Keratinocyte (primary cell): ENCODE results near the gene OR2AT4. TPM values are rescaled to one million over a fixed set of nuclear protein-coding genes. Genes with fewer than 3 reads are reported as not detected.

ENCODE experiments used
- DNase-seq: peaks from one replicate; pipeline ENCODE4 v3.0.0-alpha.2; 2011; ENCODE audit warnings: low read depth, missing footprints, low spot score
- FAIRE-seq: peaks from 2 replicates; lab custom pipeline; 2011; peaks lifted over from hg19 to GRCh38; lab: Jason Lieb, UNC
- H2AFZ ChIP-seq: 2 replicates; pipeline ENCODE4 v1.6.0; 2012; ENCODE audit warnings: low read length, control low read depth, inconsistent platforms; ENCODE audit not compliant: control insufficient read depth
- H3K27ac ChIP-seq: 2 replicates; pipeline ENCODE4 v1.5.1; 2011; ENCODE audit warnings: low read length; ENCODE audit not compliant: control insufficient read depth, insufficient read depth
- H3K27me3 ChIP-seq: 3 replicates; pipeline ENCODE4 v1.6.0; 2011; ENCODE audit warnings: low read length; ENCODE audit not compliant: control insufficient read depth, insufficient read depth; ENCODE audit errors: extremely low read depth
- H3K36me3 ChIP-seq, 2 experiments: 2 replicates in 1 of 2; 3 replicates in 1 of 2; pipeline ENCODE4 v1.5.1; 2011; ENCODE audit warnings: low read length in 2 of 2, mild to moderate bottlenecking in 1 of 2; ENCODE audit not compliant: control insufficient read depth in 2 of 2, insufficient read depth in 2 of 2; ENCODE audit errors: extremely low read depth in 1 of 2
- H3K4me1 ChIP-seq: 3 replicates; pipeline ENCODE4 v1.5.1; 2011; ENCODE audit warnings: low read length; ENCODE audit not compliant: control insufficient read depth, insufficient read depth; ENCODE audit errors: extremely low read depth
- H3K4me2 ChIP-seq: 3 replicates; pipeline ENCODE4 v1.6.0; 2011; ENCODE audit warnings: low read depth, low read length; ENCODE audit not compliant: control insufficient read depth, insufficient read depth; ENCODE audit errors: extremely low read depth
- H3K4me3 ChIP-seq, 3 experiments: fragments of 200-600 bp in 1 of 3; sonication (generic) in 1 of 3; 2 replicates in 2 of 3; 3 replicates in 1 of 3; pipeline ENCODE4 v1.5.1; 2011 to 2016; ENCODE audit warnings: low read length in 3 of 3, mild to moderate bottlenecking in 3 of 3, control low read depth in 2 of 3, inconsistent platforms in 1 of 3, low read depth in 1 of 3, mixed read lengths in 1 of 3, mixed run types in 1 of 3, moderate library complexity in 1 of 3; ENCODE audit not compliant: control insufficient read depth in 2 of 3, insufficient read depth in 2 of 3; ENCODE audit errors: extremely low read depth in 1 of 3
- H3K79me2 ChIP-seq: 2 replicates; pipeline ENCODE4 v1.6.0; 2012; ENCODE audit warnings: low read length; ENCODE audit not compliant: control insufficient read depth, insufficient read depth
- H3K9ac ChIP-seq: 3 replicates; pipeline ENCODE4 v1.6.0; 2011; ENCODE audit warnings: low read length; ENCODE audit not compliant: control insufficient read depth, insufficient read depth; ENCODE audit errors: extremely low read depth
- H3K9me1 ChIP-seq: 3 replicates; pipeline ENCODE4 v1.6.0; 2011; ENCODE audit warnings: low read length; ENCODE audit not compliant: control insufficient read depth, insufficient read depth; ENCODE audit errors: extremely low read depth
- H3K9me3 ChIP-seq: 2 replicates; pipeline ENCODE4 v1.5.1; 2012; ENCODE audit warnings: low read depth, low read length; ENCODE audit not compliant: control insufficient read depth
- H4K20me1 ChIP-seq: 3 replicates; pipeline ENCODE4 v1.6.0; 2011; ENCODE audit warnings: low read length; ENCODE audit not compliant: control insufficient read depth, insufficient read depth; ENCODE audit errors: extremely low read depth
- CTCF ChIP-seq, 3 experiments: IDR thresholded peaks in 1 of 3; conservative IDR thresholded peaks in 1 of 3; optimal IDR thresholded peaks in 1 of 3; 2 replicates in 2 of 3; 3 replicates in 1 of 3; pipeline versions ENCODE3 to v1.5.1; 2011; ENCODE audit warnings: low read length in 3 of 3, mild to moderate bottlenecking in 3 of 3, moderate library complexity in 2 of 3, control low read depth in 1 of 3, inconsistent platforms in 1 of 3; ENCODE audit not compliant: insufficient read depth in 2 of 3; ENCODE audit errors: extremely low read depth in 1 of 3
- EZH2 ChIP-seq: IDR thresholded peaks from one replicate; pipeline ENCODE4 v1.6.1; 2012; ENCODE audit warnings: inconsistent platforms, mild to moderate bottlenecking, low read length, moderate library complexity
- dilution Hi-C: fragments of 300-500 bp; cut with MboI; formaldehyde crosslinking; loops from one replicate; pipeline ENCODE4 v1.7.0; 2020; ENCODE audit warnings: low sequenced_read_pairs; ENCODE audit not compliant: extremely low pct_ligation_motif_present
- polyA plus RNA-seq, 5 experiments: library from polyadenylated mRNA; depleted of rRNA in 3 of 5; stranded (reverse) in 3 of 5; stranded (forward) in 1 of 5; unstranded in 1 of 5; fragments of >200 nt; gene quantifications; 1 replicate in 1 of 5; 2 replicates in 3 of 5; 3 replicates in 1 of 5; pipeline versions ENCODE4 v1.2.1 to v1.2.3, GENCODE V29; 2011 to 2012; ENCODE audit warnings: missing spikeins in 2 of 5, low read depth in 1 of 5, low replicate concordance in 1 of 5

The OR2AT4 gene
- polyA plus RNA-seq, 1 donor (not counting 4 experiments of a cell fraction or from before 2014, with no cell fraction given), result not detected

DNA sequence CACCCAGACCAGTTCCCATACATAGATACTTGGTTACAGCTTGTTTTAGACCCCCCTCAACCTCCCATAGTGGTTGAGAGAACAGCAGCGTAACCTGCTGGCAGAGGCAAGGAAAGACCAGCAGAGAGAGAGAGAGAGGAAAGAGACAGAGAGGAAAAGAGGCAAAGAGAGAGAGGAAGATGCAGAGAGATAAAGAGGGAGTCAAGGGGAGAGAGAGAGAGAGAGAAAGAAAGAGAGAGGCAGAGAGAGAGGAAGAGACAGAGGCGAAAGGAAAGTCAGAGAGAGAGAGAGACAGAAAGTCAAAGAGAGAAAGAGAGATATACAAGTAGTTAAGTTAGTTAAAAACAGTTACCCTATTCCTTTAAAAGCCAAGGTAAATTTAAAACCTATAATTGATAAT is 55.4 kb downstream of the OR2AT4 start:
- DNase-seq, result no peak
- Histone ChIP-seq H3K9me1 (no peaks in the 10 kb centered on the region), H3K9me3 (no peaks in the 10 kb centered on the region), H3K27ac (no peak overlapping the region), H3K79me2 (no peaks in the 10 kb centered on the region), H4K20me1 (no peaks in the 10 kb centered on the region), H3K4me1 (no peaks in the 10 kb centered on the region), H3K4me3 (no peak overlapping the region), H3K27me3 (no peaks in the 10 kb centered on the region), H3K36me3 (no peaks in the 10 kb centered on the region), H2AFZ (no peak overlapping the region), H3K9ac (no peak overlapping the region), H3K4me2 (no peak overlapping the region)
- dilution Hi-C loops, result loop anchor here (25.0 kb wide), 1 partner anchor 171 kb away; no protein-coding TSS in a partner anchor
- FAIRE-seq, result no peak
- TF ChIP-seq EZH2 (no peak), CTCF (optimal IDR thresholded peaks at IDR 0.05 in 1 of 3, IDR thresholded peaks at IDR 0.05 in 1 of 3, conservative IDR thresholded peaks at IDR 0.05 in 1 of 3; ENCODE audit: extremely low read depth in 1 of 3, insufficient read depth in 2 of 3, low read length in 3 of 3) (no peak)

- no peak overlapping the region for H2AFZ ChIP-seq
- H4K20me1 ChIP-seq, result no peaks in the 10 kb centered on the region
- no peak for DNase-seq
- H3K36me3 ChIP-seq, result no peaks in the 10 kb centered on the region
- no peak for TF ChIP-seq EZH2
- TF ChIP-seq CTCF (optimal IDR thresholded peaks at IDR 0.05 in 1 of 3, IDR thresholded peaks at IDR 0.05 in 1 of 3, conservative IDR thresholded peaks at IDR 0.05 in 1 of 3; ENCODE audit: extremely low read depth in 1 of 3, insufficient read depth in 2 of 3, low read length in 3 of 3), result no peak
- H3K27me3 ChIP-seq, result no peaks in the 10 kb centered on the region
- no peak overlapping the region for H3K4me3 ChIP-seq
- H3K27ac ChIP-seq, result no peak overlapping the region
- dilution Hi-C loops, result loop anchor here (25.0 kb wide), 1 partner anchor 172 kb away; no protein-coding TSS in a partner anchor
- no peaks in the 10 kb centered on the region for H3K9me1 ChIP-seq
- no peak overlapping the region for H3K4me2 ChIP-seq
- no peaks in the 10 kb centered on the region for H3K9me3 ChIP-seq
- H3K9ac ChIP-seq, result no peak overlapping the region
- no peaks in the 10 kb centered on the region for H3K79me2 ChIP-seq
- no peak for FAIRE-seq
- peaks cover 4% of the 10 kb centered on the region for H3K4me1 ChIP-seq
Measured at GRCh38 chr11:75040167-75040770, 56.4 kb downstream of the OR2AT4 start.
